HT-29 (cell line): ENCODE data around the gene DOHH. TPM values are rescaled to one million over a fixed set of nuclear protein-coding genes. Genes with fewer than 3 reads are reported as not detected.
"Not testable (repeated sequence)": the region's sequence is repeated elsewhere in the genome, so short reads cannot be mapped to it uniquely, and the experiment has no call there.

Source experiments
- DNase-seq: peaks from one replicate; pipeline ENCODE4 v3.0.0-alpha.2; 2015; ENCODE audit warnings: low spot score
- total RNA-seq: library from RNA; depleted of rRNA; stranded (reverse); fragments of >200 nt; shearing (Covaris generic); gene quantifications from 2 replicates; pipeline ENCODE4 v1.2.3, GENCODE V29; 2014

DOHH gene
- total RNA-seq, 1 experiment from 2014 or later, result 46.8 TPM

DNA sequence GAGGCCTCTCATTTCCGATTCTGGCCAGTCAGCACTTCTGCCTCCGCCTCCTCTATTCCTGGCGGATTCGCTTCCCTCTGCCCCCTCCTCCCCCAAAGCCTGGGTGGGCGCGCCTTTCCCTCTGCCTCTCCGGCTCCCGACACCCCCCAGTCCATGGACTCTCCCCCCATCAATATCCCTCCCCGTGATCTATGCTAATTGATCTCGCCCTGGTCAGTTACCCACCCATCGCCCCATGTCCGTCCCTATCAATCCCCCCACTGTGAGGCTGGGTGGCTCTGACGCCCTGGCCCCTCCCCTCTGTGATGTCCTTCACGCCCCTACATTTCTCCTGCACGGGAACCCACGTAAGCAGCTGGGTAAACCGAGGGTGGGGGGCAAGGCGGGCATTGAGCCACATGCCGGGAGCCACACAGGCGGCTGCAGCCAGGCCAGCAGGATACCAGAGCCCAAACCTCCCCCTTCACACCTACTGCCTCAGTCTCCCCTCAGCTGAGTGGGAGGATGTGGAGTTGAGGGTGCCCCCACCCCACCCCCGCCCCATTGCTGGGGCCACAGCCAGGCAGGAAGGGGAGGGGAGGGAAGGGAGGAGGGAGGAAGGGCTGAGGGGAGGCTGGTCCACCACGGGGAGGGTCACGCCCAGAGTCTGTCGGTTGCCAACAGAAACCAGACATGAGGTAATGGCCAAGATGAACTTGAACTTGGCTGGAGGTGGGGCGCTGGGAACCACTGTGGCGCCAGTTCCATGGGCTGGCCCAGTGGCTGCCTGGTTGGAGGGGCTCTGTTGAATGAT lies 41.2 kb downstream of the DOHH start:
- DNase-seq, result no peak

DNA sequence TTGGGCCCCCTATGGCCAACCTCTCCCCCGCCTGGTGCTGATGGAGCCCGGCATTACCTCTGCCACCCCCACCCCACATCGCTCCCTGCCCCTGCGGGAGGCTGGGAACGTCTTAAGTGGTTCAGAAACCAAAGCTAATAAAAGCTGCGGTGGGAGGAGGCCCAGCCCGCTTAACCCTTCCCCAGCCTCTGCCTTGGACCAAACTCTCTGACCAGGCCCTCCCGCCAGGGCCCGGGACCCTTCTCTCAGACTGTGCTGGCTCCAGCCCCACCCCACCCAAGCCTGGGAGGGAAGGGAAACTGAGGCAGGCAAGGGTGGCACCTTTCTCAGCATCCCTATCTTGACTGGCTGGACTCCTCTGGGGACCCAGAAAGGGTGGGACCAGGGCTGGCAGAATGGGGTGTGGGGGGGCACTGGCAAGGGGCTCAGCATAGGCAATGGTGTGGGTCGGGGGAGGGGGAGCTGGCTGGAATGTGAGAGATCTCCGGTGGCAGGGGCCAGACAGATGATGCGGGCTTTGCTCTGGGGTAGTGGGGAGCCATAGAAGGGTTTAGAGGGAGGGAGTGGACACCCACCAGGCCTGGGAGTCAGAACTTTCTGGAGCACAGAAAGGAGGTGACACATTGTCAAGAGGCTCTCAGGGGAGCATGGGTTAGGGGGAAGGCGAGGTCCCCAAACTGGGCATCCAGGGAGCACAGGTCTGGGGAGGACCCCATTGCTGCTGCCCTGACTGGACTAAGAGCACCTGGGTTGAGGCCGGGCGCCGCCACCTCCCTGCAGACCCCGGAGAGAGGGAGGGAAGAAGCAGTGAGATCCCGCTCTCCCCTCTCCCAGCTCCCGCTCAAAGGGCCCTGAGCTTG lies 42.0 kb downstream of the DOHH start:
- DNase-seq, result no peak

DNA sequence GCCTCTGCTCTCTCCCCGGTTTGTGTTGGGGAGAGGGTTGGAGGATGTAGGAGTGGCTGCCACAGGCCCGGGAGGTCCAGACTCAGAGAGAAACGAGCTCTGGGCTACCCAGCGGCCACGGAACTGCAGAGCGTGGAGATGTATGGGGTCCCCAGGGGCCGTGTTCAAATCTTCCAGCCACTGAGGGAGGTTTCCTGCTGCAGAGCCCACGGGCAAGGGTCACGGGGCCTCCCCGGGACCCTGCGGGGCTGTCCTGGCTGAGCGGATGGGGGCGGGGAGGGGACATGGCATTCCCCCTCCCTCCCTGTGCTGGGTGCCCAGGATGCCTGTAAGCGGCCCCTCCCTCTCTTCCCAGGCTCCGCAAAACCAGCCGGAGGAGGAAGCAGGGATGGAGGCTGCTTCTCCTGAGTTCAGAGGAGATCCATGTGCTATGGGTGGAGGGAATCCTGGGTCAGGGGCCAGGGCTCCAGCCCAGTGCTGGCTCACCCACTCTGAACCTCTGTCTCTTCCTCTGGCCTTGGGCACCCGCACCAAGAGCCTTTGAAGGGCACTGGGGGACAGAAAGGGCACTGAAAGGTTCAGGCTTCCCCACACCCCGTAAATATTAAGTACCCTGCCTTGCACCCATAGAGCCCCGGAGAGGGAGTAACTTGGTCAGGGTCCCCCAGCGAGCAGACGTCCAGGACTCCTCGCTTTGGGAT lies 42.8 kb downstream of the DOHH start:
- no peak for DNase-seq

DNA sequence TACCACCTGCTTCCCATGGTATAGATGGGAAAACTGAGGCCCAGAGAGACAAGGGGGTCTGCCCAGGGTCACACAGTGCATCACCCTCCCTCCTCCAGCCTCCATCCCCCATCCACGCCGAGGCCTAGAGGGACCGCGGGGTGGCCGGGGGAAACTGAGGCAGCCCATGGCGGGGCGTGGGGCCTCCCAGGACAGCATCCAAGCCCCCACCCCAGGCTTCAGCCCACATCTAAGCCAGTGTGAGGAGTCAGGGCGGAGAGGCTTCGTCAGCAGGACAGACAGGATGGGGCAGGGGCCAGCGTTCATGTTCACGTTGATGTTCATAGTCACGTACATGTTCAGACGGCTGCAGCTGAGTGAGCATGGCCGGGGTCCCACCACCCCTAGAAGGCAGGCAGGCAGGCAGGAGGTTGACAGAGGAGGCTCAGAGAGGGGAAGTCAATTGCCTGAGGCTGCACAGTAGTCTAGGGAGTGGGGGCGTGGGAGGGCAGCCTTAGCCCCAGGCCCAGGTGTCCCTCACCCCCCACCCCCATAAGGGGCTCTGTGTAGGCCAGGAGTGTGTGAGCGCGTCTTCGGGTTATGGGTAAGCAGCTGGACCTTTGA lies 43.4 kb downstream of the DOHH start:
- no peak for DNase-seq

DNA sequence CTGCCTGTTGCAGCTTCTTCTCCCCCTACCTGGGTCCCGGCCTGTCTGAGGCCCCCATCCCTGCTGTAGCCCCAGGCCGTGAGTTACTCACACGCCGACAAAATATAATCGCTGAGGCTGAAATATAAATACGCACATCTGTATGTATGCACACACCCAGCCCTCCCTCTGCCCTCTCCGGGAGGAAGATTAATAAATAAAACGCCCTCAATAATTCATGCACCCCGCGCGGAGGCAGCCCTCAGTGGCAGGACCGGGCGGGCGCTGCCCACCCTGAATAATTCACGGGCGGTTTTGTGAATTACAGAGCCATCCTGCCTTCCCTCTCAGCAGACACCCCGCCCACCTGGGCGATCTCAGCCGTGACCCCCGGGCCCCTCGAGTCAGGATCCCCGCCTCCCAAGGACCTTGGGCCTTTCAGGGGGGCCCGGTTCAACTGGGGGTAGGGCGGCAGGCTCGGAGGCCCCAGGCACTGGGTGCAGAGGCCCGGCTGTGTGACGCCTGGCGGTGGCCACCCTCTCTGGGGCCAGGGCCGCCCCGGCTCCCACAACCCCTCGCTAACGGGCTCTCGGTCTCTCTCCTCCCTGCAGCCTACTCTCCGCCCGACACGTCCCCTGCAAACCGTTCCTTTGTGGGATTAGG lies 44.4 kb downstream of the DOHH start:
- no peak for DNase-seq

DNA sequence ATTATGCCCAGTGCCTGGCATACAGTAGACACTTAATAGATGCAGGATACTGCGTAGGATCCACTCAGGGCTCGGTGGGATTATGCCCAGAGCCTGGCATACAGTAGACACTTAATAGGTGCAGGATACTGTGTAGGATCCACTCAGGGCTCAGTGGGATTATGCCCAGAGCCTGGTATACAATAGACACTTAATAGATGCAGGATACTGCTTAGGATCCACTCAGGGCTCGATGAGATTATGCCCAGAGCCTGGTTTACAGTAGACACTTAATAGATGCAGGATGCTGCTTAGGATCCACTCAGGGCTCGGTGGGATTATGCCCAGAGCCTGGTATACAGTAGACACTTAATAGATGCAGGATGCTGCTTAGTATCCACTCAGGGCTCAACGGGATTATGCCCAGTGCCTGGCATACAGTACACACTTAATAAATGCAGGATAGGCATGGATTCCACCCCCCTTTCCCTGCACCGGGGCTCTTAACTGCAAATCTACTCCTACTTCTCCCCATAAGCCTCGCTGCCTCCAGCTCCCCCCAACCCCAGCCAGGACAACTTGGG lies 45.0 kb downstream of the DOHH start:
- DNase-seq, result no peak

DNA sequence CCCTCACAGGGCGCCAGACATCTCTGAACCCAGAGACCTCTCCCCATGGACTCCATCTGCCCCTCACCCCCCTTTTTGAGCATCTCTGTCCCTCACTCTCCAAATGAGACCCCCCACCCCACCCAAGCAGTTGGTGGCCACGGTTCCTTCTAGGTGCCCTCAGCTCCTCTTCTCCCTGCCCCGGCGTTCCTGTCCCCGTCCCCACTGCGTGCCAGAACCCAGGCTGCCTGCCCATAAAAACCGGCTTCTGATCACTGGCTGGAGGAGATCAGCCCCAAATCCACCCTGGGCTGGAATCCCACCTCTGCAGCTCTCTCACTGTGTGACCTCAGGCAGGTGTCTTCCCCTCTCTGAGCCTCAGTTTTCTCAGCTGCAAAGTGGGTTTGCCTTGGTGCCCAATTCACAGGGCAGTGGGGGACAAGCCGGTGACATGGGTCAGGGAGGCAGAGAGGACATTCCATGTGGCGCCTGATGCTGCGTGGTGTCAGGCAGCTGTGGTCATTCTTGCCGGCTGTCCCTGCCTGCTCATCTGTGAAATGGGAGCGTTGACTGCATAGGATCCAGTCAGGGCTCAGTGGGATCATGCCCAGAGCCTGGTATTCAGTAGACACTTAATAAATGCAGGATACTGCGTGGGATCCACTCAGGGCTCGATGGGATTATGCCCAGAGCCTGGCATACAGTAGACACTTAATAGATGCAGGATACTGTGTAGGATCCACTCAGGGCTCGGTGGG lies 45.6 kb downstream of the DOHH start:
- DNase-seq, result no peak

DNA sequence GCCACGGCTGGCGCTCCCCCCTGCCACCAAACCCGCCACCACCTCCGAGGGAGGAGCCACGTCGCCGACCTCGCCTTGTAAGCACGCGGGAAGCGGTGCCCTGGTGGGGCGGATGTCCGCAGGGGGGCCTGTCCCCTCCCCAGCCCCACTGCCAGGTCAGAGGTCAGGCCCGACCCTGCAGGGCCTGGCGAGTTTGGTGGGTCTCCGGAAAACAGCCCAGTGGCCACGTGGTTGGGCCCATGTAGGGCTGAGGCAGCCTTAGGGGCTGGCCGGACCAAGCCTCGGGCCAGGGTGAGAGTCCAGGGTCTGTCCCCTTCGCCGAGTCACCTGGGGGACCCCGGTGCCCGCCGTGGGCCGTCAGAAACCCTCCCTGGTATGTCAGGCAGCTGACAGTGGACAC lies 46.6 kb downstream of the DOHH start:
- no peak for DNase-seq

DNA sequence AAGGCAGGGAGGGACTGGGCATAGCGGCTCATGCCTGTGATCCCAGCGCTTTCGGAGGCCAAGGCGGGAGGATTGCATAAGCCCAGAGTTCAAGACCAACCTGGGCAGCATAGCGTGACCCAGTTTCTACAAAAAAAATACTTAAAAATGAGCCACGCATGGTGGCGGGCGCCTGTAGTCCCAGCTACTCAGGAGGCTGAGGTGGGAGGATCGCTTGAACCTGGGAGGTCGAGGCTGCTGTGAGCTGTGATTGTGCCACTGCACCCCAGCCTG lies 47.6 kb downstream of the DOHH start:
- not testable (repeated sequence) for DNase-seq

DNA sequence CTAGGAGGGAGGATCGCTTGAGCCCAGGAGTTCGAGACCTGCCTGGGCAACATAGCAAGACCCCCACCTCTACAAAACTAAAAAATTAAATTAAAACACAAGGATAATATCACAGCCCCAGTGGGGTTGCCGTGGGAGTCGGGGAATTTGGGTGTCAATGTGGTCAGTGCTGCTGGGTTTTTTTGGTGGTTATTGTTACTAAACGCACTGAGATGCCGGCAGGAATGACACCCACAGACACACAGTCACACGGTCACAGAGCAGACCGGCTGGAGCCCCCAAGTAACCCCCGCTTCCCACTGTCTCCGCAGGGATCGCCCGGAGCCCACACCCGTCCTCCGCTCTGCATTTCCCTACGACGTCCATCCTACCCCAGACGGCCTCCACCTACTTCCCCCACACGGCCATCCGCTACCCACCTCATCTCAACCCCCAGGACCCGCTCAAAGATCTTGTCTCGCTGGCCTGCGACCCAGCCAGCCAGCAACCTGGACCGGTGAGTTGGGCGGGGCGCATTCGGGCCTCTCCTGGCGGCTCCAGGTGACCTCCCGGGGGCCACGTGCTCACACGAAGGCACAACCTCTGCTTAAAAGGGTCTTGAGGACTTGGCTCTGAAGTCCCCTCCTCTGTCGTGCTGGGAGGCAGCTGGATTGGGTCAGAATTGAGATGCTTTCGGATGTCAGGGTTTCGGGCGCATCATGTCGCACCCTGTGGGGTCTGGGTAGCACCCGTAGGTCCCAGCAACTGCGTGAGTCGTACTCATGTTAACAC lies 48.1 kb downstream of the DOHH start:
- DNase-seq, result no peak

DNA sequence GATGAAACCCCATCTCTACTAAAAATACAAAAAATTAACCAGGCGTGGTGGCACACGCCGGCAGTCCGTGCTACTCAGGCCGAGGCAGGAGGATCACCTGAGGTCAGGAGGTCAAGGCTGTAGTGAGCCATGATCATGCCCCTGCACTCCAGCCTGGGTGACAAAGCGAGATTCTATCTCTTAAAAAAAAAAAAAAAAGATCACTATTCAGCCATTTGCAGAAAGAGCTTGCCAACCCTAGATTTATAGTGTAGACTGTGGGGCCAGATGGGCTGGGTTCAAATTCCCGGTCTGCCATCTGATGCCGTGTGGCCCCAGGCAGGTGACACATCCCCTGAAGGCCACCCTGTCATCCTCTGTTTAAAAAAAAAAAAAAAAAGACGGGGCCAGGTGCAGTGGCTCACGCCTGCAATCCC lies 49.0 kb downstream of the DOHH start:
- no peak for DNase-seq

DNA sequence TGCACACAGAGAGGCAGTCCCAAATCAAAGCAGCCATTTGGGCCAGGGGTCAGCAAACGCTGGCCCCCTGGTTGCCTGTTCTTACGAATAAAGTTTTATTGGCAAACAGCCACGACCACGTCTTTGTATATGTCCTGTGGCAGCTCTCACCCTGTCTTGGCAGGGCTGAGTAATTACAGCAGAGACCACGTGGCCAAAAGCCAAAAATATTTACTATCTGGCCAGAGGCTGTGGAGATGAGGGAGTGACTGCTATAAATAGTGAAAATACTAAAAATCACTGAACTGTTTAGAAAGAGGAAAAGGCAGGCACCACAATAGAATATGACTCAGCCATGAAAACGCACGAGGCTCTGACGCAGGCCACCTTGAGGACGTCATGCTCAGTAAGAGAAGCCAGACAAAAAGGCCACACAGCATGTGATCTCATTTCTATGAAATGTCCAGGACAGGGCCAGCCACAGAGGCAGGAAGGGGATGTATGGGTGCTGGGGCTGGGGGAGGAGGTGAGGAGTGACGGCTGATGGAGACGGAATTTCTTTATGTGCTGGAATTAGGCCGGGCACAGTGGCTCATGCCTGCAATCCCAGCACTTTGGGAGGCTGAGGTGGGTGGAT lies 49.6 kb downstream of the DOHH start:
- no peak for DNase-seq

DNA sequence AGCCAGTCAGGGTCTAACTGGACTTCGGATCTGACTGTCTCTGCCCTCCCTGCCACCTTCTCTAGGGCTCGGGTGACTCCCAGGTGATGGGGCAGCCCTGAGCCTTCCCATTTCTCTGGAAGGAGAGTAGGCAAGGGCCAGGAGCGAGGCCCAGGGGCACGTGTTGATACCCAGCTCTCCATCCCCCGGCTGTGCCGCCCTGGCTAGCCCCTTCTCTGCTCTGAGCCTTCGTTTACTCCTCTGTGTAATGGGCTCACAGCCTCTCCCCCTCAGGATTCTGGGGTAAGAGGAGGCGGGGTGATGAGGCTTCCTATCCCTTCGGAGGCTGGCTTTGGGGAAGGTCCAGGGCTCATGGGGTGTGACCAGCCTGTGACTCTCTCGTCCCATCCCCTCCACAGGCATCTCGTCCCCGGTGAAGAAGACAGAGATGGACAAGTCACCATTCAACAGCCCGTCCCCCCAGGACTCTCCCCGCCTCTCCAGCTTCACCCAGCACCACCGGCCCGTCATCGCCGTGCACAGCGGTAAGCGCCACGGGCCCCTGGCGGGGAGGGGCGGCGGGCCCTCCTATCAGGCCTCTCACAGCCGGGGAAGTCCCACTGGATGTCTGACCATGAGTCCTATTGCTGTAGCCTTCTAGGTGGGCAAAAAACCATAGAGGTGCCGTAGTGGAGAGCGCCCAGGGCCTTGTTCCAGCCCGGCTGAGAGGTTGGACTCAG lies 51.7 kb downstream of the DOHH start:
- no peak for DNase-seq

DNA sequence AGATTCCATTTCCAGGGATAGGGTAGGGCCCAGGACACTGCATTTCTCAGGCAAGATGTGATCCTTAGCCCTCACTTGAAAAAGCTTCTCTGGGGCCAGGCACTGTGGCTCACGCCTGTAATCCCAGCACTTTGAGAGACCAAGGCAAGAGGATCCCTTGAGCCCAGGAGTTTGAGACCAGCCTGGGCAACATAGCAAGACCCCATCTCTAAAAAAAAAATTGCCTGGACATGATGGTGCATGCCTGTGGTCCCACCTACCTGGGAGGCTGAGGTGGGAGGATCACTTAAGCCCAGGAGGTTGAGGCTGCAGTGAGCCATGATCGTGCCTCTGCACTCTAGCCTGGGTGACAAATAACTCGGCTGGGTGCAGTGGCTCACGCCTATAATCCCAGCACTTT lies 53.8 kb downstream of the DOHH start:
- DNase-seq, result not testable (repeated sequence)

DNA sequence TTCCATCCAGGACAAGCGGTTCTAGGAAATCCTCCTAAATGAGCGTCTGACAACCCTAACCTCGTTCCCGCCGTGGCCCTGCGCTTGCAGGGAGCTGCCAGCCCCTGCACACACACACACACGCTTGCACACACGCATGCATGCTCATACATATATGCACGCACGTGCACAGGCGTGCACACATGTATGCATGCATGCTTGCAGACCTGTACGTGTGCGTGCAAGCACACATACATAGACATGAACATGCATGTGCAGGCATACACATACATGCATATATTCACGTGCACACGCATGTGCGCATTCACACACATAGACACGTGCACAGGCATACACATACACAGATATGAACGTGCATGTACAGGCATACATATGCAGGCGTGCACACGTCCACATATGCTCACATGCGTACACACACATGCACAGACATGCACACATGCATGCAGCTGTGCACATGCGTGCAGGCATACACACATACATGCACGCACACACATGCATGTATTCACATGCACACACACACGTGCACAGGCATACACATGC lies 55.7 kb downstream of the DOHH start:
- DNase-seq, result no peak

DNA sequence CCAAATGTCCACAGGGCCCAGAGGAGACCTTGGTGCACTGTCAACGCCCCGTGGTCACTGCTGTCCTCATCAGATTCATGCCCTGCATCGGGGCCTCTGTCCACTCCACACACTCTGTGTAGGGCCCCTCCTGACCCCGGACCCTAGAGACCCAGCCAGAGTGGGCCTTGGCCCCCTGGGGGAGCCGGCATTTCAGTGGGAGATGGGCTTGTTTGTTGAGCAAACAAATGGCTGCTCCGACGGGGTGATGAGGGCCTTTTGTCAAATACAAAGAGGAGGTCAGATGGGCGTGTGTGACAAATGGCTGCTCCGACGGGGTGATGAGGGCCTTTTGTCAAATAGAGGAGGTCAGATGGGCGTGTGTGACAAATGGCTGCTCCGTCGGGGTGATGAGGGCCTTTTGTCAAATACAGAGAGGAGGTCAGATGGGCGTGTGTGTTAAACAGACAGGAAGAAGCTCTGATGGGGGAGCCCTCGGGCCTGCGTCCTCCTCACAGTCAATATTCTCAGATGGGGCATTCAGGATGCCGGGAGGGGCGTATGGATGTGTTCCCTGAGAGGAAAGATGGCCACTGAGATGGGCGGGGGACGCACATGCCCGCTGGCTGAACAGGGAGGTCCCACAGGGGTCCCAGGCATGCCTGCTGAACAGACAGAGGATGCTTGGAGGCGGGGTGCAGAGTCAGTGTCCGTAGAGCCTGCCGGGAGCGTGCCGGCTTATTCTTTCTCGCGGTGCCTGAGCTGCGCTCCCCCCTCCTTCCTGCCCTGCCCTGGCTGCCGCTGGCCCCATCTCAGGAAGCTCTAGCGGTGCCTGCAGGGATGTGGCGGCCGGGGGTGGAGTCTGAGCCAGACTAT lies 56.4 kb downstream of the DOHH start:
- DNase-seq, result no peak

DNA sequence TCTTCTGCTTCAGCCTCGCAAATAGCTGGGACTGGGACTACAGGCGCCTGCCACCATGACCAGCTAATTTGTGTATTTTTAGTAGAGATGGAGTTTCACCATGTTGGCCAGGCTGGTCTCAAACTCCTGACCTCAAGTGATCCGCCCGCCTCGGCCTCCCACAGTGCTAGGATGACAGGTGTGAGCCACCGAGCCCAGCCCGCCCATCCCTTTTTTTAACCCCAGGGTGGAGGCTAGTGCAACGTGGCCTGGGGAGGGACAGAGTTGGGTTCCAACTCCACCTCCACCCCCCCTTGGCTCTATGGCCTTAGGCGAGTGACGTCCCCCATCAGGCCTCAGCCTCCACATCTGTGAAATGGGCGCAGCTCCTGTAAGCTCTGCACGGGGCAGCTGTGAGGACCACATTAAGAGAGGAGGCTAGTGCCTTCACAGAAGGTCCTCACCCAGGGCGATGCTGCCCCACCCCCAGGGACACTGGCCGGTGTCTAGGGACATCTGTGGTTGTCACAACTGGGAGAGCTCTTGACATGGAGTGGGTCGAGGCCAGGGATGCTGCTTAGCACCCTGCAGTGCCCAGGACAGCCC lies 57.9 kb downstream of the DOHH start:
- no peak for DNase-seq
